ENCODE results near the gene FAM47E. TPM values are rescaled to one million over a fixed set of nuclear protein-coding genes. Genes with fewer than 3 reads are reported as not detected.

The FAM47E gene, protein sequence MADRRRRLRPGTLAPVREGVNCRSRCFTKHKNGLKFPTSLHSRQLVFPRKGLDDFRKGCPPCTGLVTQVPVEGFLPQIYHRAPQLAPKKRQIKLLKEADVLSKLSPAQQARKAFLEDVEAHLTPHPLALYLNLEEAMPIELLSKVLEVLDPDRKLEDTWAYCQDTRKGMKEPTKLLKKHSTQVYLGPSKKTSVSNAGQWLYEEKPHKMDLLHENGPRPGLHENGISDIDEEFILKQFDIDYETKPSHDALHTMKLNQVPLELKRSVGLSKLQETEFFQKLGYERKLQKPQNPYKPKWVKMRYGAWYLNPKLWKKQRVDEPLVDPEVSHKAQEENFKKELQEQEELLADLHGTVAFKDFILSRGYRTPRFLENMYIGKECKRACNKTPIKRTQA
- total RNA-seq (2021), result 1.0 and 2.0 TPM in 2 replicates
- long read RNA-seq, partial matches to known transcripts, result 1 of 15 reads
- long read RNA-seq, other reads (novel, unspliced or antisense), result 10 of 15 reads

DNA sequence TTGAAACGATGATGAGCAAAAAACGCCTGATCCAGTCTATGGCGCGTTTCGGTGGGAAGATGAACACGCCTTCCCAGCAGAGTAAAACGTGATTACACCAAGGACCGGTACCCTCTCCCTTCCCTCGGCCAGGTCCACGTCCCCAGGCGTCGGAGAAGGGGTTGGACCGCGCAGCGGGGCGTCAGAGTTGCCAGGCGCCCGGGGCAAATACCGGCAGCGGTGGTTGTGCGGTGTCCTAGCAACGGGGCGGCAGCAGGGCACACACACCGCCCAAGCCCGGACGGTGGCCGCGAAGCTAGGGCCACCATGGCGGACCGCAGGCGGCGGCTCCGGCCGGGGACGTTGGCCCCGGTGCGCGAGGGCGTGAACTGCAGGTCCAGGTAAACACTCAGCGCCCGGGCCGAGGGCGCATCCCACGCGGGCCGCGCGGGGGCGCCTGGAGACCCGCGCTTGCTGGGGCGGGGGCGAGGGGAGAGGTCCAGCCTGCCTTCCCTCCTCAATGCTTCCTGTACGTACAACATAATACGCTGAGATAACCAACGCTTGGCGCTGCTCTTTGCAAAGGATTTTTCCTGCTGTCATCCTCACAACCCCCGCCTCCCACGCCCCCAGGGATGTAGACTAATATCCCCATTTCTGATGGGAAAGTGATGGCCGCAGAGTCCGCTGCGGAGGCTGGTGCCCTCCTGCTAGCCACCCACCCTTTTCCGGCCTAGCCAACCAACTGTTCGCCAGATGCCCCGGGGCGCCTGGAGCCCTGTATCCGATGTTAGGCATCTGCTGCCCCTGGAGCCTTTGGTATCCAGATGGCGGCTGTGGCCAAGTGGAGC, at the start of gene FAM47E:
FAM47E (plus strand) TSS at position 281 of the 830 bp plus-strand sequence; CDS start at position 307, 26 bp downstream.
- Histone ChIP-seq H3K18ac (ENCODE audit: insufficient read length, low read depth, low read length) (peak within 1 kb of the TSS; percentile 80), H3K27ac (ENCODE audit: insufficient read length, low read depth, low read length) (no peak within 1 kb of the TSS), H4K5ac (ENCODE audit: insufficient read length, low read depth, low read length) (no peak within 1 kb of the TSS), H2BK15ac (ENCODE audit: low read depth, low read length) (no peak within 1 kb of the TSS), H3T11ph (ENCODE audit: low read length) (peak within 1 kb of the TSS; percentile 56), H4K91ac (ENCODE audit: insufficient read length, low read depth, low read length) (no peak within 1 kb of the TSS), H3K9me3 (ENCODE audit: control insufficient read depth, low read depth, low read length) (no peaks in the 10 kb centered on the region), H3K79me1 (ENCODE audit: insufficient read depth, low read depth, low read length, poor library complexity, severe bottlenecking) (no peaks in the 10 kb centered on the region), H3K9ac (ENCODE audit: extremely low read depth, insufficient read length, low read length) (peak within 1 kb of the TSS; percentile 21), H3K27me3 (ENCODE audit: insufficient read depth, low read length) (no peaks in the 10 kb centered on the region), H3K23ac (ENCODE audit: insufficient read length, low read depth, low read length) (no peak within 1 kb of the TSS), H2BK12ac (ENCODE audit: insufficient read length, low read depth, low read length) (peak within 1 kb of the TSS; percentile 80), H4K8ac (replicated peaks; ENCODE audit: insufficient read length, low read depth, low read length) (no peak within 1 kb of the TSS), H3K4ac (ENCODE audit: low read depth, low read length) (no peak within 1 kb of the TSS; the same call in 1 of the 2 replicates), H3K56ac (ENCODE audit: insufficient read length, low read depth, low read length) (no peak within 1 kb of the TSS), H3K4me1 (ENCODE audit: insufficient read depth, low read length) (peaks cover 2% of the 10 kb centered on the region; the same call in 1 of the 2 replicates), H2BK5ac (ENCODE audit: insufficient read length, low read length) (no peak within 1 kb of the TSS), H3K14ac (ENCODE audit: insufficient read depth, low read length) (peak within 1 kb of the TSS; percentile 85; the same call in 1 of the 2 replicates), H2AFZ (ENCODE audit: low read length) (peak within 1 kb of the TSS; percentile 50), H3K23me2 (ENCODE audit: insufficient read length, low read depth, low read length, poor library complexity, severe bottlenecking) (peaks cover 7% of the 10 kb centered on the region), H2BK120ac (ENCODE audit: low read depth, low read length, poor library complexity, severe bottlenecking) (peak within 1 kb of the TSS; percentile 26), H3K4me2 (ENCODE audit: insufficient read depth, insufficient read length, low read length) (peak within 1 kb of the TSS; percentile 91), H2AK5ac (ENCODE audit: insufficient read length, low read length) (peak within 1 kb of the TSS; percentile 41), H3K79me2 (ENCODE audit: insufficient read depth, low read length) (no peaks in the 10 kb centered on the region), H2BK20ac (ENCODE audit: low read depth, low read length, poor library complexity, severe bottlenecking) (peak within 1 kb of the TSS; percentile 94), H4K20me1 (ENCODE audit: control insufficient read depth, insufficient read depth, insufficient read length) (no peaks in the 10 kb centered on the region)
- Mint-ChIP-seq H3K9me3 (no peaks in the 10 kb centered on the region), H3K27ac (peak within 1 kb of the TSS in 1 of 3 experiments; percentile 19; a peak in 3 of 7 replicates), H3K27me3 (ENCODE audit: low read depth) (peaks cover 57% of the 10 kb centered on the region), H3K4me1 (peaks cover 15 to 17% of the 10 kb centered on the region in 2 experiments), H3K4me3 (peak within 1 kb of the TSS; percentile 70 to 81), H3K36me3 (ENCODE audit: insufficient read depth in 1 of 3, low read depth in 3 of 3) (no peaks in the 10 kb centered on the region)
- DNase-seq, result peak; percentile 96
- TF ChIP-seq, protein P1, sequence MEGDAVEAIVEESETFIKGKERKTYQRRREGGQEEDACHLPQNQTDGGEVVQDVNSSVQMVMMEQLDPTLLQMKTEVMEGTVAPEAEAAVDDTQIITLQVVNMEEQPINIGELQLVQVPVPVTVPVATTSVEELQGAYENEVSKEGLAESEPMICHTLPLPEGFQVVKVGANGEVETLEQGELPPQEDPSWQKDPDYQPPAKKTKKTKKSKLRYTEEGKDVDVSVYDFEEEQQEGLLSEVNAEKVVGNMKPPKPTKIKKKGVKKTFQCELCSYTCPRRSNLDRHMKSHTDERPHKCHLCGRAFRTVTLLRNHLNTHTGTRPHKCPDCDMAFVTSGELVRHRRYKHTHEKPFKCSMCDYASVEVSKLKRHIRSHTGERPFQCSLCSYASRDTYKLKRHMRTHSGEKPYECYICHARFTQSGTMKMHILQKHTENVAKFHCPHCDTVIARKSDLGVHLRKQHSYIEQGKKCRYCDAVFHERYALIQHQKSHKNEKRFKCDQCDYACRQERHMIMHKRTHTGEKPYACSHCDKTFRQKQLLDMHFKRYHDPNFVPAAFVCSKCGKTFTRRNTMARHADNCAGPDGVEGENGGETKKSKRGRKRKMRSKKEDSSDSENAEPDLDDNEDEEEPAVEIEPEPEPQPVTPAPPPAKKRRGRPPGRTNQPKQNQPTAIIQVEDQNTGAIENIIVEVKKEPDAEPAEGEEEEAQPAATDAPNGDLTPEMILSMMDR (conservative IDR thresholded peaks at IDR 0.05), result peak; percentile 58
- WGBS (ENCODE audit: extremely low coverage, insufficient read length, low lambda C conversion rate), result no CpG with 5 or more reads among the region's 68 CpGs

All from H9 (cell line).